Measurements from ENCODE around the gene MFAP2.
"Not testable (repeated sequence)": the region's sequence is repeated elsewhere in the genome, so short reads cannot be mapped to it uniquely, and the experiment has no call there.

The MFAP2 gene

DNA sequence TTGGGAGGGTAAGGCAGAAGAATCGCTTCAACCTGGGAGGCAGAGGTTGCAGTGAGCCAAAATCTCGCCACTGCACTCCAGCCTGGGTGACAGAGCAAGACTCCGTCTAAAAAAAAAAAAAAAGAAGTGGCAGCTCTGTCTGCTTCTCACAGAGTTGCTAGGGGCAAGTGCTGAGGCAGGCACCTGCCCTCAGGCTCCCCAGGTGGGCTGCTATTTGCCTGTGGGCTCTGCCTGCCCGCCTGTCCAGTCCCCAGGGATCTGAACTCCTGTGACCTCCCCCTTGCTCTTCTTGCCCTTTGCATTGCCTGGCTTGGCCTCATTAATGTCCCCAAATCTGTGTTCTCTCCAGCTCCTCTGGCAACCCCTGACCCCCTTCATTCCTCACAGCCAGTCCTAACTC, 28.0 kb downstream of the MFAP2 start:
- ATAC-seq (ENCODE audit: low read depth); DNase-seq (ENCODE audit: low spot score in 2 of 2); H3K4me1 Mint-ChIP-seq; H3K27me3 Mint-ChIP-seq; H3K36me3 Mint-ChIP-seq; H3K9me3 Mint-ChIP-seq; H3K27ac Mint-ChIP-seq: not testable (repeated sequence)
- peak overlapping the region; percentile 57 for H3K4me3 Mint-ChIP-seq

DNA sequence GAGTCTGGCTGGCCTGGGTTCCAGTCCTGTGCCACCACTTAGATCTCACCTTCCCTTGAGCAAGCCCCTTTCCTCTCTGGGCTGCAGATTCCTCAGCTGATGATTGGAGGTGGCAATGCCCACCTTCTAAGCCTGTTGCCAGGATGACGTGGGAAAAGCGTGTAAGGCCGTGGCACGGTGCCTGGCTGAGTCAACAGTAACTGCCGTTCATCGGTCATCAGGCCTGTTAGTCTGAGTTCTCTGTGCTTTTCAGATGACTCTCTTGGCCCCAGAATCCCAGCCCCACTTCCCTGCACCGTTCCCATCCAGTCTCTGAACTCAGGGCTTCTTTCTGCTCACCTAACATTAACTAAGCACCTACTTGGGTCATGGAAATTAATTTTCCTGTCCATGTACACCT, 31.4 kb downstream of the MFAP2 start:
- not testable (repeated sequence) for H3K36me3 Mint-ChIP-seq; H3K4me1 Mint-ChIP-seq; H3K27me3 Mint-ChIP-seq; ATAC-seq (ENCODE audit: low read depth); H3K4me3 Mint-ChIP-seq; DNase-seq (ENCODE audit: low spot score in 2 of 2); H3K9me3 Mint-ChIP-seq; H3K27ac Mint-ChIP-seq

DNA sequence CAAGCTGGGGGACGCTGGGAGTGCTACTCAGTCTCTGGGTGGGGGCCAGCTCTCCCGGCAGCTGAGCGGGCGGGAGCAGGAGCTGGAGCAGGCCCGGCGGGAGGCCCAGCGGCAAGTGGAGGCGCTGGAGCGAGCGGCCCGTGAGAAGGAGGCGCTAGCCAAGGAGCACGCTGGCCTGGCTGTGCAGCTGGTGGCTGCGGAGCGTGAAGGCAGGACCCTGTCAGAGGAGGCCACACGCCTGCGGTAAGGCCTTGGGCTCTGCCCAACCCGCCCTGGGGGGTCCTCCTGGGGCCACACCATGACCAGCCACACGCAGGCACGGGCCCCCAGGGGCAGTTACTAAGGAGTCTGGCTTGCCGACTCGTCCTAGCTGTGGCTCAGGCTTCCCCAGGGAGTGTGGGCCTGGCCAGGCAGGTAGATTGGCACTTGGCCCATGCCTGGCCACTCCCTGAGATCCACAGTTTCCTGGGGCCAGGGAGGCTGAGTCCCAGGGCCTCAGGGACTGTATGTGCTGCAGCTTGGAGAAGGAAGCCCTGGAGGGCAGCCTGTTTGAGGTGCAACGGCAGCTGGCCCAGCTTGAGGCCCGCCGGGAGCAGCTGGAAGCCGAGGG, 32.0 kb downstream of the MFAP2 start:
- not testable (repeated sequence) for H3K27ac Mint-ChIP-seq; DNase-seq (ENCODE audit: low spot score in 2 of 2)

DNA sequence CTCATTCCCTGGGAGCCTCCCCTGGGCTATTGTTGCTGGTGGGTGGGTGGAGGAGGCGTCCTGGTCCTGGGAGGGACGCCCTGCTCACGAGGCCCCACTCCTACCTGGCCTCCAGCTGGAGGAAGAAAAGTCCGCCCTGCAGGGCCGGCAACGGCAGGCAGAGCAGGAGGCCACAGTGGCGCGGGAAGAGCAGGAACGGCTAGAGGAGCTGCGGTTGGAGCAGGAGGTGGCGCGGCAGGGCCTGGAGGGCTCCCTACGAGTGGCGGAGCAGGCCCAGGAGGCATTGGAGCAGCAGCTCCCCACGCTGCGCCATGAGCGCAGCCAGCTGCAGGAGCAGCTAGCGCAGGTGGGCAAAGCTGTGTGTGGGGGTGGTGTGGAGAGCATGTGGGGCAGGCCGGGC, 33.8 kb downstream of the MFAP2 start:
- Mint-ChIP-seq H3K4me3 (no peak overlapping the region), H3K4me1 (no peaks in the 10 kb centered on the region), H3K27me3 (no peaks in the 10 kb centered on the region), H3K9me3 (no peaks in the 10 kb centered on the region), H3K36me3 (peaks cover 4% of the 10 kb centered on the region), H3K27ac (no peak overlapping the region)
- ATAC-seq (ENCODE audit: low read depth) (no peak), DNase-seq (ENCODE audit: low spot score in 2 of 2) (no peak)

More for the DNA sequence above, 32.0 kb downstream of the MFAP2 start:
- not testable (repeated sequence) for H3K9me3 Mint-ChIP-seq; H3K36me3 Mint-ChIP-seq; H3K4me3 Mint-ChIP-seq; H3K27me3 Mint-ChIP-seq; ATAC-seq (ENCODE audit: low read depth); H3K4me1 Mint-ChIP-seq

DNA sequence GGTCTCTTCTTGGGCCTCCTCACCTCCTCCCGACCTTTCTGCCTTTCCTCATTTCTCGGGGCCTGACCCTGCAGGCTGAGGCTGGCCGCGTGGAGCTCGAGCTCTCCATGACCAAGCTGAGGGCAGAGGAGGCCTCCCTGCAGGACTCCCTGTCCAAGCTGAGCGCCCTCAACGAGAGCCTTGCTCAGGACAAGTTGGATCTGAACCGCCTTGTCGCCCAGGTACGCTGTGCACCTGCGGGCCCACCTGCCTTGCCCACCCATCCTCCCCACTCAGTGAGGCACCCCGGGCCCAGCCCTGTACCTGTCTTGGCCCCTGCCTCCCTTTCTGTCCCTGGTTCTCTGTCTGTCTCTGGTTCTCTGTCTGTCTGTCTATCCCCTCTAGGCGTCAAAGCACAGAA, 34.2 kb downstream of the MFAP2 start:
- not testable (repeated sequence) for ATAC-seq (ENCODE audit: low read depth); DNase-seq (ENCODE audit: low spot score in 2 of 2); H3K4me3 Mint-ChIP-seq; H3K27ac Mint-ChIP-seq; H3K9me3 Mint-ChIP-seq; H3K27me3 Mint-ChIP-seq; H3K36me3 Mint-ChIP-seq; H3K4me1 Mint-ChIP-seq

DNA sequence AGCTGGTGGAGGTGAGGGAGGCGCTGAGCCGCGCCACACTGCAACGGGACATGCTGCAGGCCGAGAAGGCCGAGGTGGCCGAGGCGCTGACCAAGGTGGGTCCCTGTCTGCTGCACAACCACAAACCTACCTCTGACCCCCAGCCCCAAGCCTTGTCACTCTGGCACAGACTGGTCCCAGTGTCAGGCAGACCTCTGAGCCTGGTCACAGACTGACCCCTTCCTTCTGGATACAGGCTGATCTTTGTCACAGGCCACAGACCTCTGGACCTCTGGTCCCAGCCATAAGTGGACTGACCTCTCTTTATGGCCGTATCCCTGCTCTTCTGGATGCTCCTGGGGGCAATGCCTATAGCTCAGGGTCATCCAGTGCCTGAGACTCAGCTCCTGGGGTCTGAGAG, 34.9 kb downstream of the MFAP2 start:
- H3K4me1 Mint-ChIP-seq; DNase-seq (ENCODE audit: low spot score in 2 of 2); H3K27me3 Mint-ChIP-seq; H3K27ac Mint-ChIP-seq; ATAC-seq (ENCODE audit: low read depth); H3K9me3 Mint-ChIP-seq; H3K36me3 Mint-ChIP-seq; H3K4me3 Mint-ChIP-seq: not testable (repeated sequence)

DNA sequence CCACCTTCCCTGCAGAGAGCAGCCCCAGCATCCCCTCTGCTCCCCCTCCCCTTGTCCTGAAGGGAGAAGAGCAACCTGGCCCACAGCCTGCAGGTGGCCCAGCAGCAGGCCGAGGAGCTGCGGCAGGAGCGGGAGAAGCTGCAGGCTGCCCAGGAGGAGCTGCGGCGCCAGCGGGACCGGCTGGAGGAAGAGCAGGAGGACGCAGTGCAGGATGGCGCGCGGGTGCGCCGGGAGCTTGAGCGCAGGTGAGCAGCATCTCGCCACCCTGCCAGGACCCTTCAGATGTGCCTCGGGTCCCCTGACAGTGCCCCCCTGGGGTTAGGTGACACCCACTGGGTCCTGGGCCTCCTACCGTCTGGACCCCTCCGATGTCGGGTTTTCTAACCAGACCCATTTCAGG, 36.4 kb downstream of the MFAP2 start:
- peaks cover 6% of the 10 kb centered on the region for H3K36me3 Mint-ChIP-seq
- no peaks in the 10 kb centered on the region for H3K4me1 Mint-ChIP-seq
- no peaks in the 10 kb centered on the region for H3K27me3 Mint-ChIP-seq

DNA sequence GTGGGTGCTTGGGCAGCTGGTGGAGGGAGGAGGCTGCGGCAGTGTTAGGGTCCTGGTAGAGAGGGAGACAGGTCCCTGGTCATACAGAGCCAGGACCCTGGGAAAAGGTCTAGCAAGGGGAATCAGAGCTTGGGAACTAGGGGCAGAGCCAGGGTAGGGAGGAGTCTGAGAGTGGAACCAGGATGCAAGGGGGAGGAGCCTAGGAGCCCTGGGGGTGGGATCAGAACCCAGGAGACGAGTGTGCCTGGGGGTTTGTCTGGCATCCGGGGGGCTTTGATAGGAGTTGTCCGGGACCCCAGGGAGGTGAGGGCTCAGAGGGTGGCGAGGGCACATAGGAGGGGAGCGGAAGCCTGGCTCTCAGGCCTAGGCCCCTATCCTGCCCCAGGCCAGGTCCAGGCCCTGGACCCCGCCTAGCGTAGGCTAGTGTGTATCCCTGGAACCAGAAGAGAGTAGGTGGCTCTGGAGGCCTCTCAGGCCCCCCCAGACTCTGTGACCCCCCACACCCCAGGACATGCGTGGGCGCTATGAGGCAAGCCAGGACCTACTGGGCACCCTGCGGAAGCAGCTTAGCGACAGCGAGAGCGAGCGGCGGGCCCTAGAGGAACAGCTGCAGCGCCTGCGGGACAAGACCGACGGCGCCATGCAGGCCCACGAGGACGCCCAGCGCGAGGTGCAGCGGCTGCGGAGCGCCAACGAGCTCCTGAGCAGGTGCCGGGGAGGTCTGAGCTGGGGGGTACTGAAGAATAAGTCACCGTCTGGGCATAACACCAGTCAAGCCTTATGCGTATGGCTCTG, 40.8 kb downstream of the MFAP2 start:
- not testable (repeated sequence) for H3K4me1 Mint-ChIP-seq; ATAC-seq (ENCODE audit: low read depth); H3K9me3 Mint-ChIP-seq; H3K27me3 Mint-ChIP-seq; DNase-seq (ENCODE audit: low spot score in 2 of 2); H3K27ac Mint-ChIP-seq; H3K4me3 Mint-ChIP-seq
- peaks cover 12% of the 10 kb centered on the region for H3K36me3 Mint-ChIP-seq

More for the DNA sequence above, 36.4 kb downstream of the MFAP2 start:
- DNase-seq (ENCODE audit: low spot score in 2 of 2) (no peak), ATAC-seq (ENCODE audit: low read depth) (no peak)
- no peak overlapping the region for H3K27ac Mint-ChIP-seq
- no peaks in the 10 kb centered on the region for H3K9me3 Mint-ChIP-seq
- H3K4me3 Mint-ChIP-seq, result no peak overlapping the region

DNA sequence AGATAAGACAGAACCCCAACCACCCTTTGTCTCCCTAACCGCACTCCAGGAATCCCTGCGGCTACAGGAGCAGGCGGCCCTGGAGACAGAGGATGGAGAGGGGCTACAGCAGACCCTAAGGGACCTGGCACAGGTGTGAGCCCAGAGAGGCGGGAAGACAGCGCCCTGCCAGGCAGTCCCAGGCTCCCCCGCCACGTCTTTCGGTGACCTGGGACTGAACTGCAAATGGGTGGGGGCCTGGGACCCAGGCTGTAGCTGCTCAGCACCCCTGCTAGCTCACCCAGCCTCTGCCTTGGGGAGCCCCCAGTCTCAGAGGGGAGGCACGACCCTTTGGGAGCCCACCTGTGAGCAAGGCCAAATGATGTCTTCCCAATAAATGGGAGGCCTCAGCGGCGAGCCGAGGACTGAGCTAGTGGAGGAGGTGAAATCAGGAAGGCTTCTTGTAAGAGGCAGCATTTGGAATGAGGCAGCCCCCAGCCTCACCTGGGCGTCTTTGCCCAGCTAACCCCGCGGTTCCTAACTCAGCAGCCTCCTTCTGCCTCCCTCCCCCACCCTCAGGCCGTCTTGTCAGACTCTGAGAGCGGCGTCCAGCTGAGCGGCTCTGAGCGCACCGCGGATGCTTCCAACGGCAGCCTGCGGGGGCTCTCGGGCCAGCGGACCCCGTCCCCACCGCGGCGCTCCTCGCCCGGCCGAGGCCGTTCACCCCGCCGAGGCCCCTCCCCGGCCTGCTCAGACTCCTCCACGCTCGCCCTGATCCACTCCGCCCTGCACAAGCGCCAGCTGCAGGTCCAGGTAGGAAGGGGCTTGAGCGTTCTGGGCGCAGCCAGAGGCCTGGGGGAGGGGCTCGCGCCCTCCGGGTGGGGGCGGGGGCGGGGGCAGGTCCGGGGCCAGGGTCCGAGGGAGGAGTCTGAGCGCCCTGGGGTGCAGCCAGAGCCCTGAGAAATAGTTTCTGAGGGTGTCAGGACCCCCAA, 41.8 kb downstream of the MFAP2 start:
- Mint-ChIP-seq H3K9me3 (no peaks in the 10 kb centered on the region), H3K4me1 (no peaks in the 10 kb centered on the region), H3K27ac (no peak overlapping the region), H3K36me3 (peaks cover 9% of the 10 kb centered on the region), H3K4me3 (no peak overlapping the region), H3K27me3 (no peaks in the 10 kb centered on the region)
- DNase-seq (ENCODE audit: low spot score in 2 of 2) (no peak), ATAC-seq (ENCODE audit: low read depth) (no peak)

DNA sequence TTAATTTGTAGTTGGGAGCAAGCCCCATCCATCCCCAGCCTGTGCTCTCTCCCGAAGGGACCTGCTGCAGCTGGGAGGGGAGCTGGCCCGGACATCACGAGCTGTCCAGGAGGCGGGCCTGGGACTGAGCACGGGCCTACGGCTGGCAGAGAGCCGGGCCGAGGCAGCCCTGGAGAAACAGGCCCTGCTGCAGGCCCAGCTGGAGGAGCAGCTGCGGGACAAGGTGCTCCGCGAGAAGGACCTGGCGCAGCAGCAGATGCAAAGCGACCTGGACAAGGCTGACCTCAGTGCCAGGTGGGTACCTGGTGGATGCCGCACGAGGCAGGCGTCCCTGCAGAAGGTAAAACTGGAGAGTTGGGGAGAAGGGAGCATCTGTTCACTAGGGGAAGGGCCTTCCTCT, 43.8 kb downstream of the MFAP2 start:
- H3K4me3 Mint-ChIP-seq; H3K4me1 Mint-ChIP-seq; H3K27ac Mint-ChIP-seq; H3K27me3 Mint-ChIP-seq; H3K9me3 Mint-ChIP-seq; DNase-seq (ENCODE audit: low spot score in 2 of 2); ATAC-seq (ENCODE audit: low read depth): not testable (repeated sequence)
- H3K36me3 Mint-ChIP-seq, result peaks cover 12% of the 10 kb centered on the region

DNA sequence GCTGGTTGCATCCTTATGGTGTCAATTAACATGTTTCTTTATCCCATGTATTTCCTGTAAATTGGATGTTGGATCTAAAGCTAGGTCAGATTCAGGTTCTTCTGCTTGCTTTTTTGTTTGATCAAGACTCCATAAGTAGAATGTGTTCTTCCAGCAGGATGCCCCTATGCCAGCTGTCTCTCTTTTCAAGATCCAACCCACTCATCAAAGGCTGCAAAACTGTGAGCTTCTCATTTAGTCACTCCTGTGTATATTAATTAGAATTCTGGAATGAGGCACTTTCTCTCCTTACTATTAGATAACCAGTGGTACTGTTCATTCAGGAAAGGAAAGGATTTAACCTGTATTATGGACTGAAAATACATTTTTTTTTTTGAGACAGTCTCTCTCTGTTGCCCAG, 46.5 kb downstream of the MFAP2 start:
- Mint-ChIP-seq H3K27ac (peak overlapping the region; percentile 28), H3K36me3 (peaks cover 14% of the 10 kb centered on the region)
- ATAC-seq (ENCODE audit: low read depth); DNase-seq (ENCODE audit: low spot score in 2 of 2); H3K4me1 Mint-ChIP-seq; H3K9me3 Mint-ChIP-seq; H3K27me3 Mint-ChIP-seq; H3K4me3 Mint-ChIP-seq: not testable (repeated sequence)

DNA sequence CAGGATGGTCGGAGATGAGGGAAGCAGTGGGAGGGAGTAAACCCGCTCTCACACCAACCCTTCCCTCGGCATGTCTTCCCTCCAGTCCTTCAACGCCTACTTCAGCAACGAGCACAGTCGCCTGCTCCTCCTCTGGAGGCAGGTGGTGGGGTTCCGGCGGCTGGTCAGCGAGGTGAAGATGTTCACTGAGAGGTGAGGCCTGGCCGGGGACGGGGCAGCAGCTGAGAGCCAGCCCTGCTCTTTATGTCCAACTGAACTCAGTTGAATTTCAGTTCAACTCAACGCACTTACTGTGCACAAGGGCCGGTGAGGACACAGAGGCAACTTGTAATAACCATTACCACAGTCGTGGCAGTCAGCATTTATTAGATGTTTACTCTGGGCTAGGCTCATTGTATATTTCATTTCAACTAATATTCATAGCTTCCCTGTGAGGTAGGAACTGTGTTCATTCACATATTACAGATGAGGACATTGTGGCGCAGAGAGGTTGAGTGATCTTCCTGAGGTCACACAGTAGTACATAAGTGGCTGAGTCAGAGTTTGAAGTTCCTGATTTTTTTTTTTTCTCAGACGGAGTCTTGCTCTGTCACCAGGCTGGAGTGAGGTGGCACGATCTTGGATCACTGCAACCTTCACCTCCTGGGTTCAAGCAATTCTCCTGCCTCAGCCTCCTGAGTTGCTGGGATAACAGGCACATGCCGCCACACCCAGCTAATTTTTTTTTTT, 49.0 kb downstream of the MFAP2 start:
- H3K4me3 Mint-ChIP-seq; H3K9me3 Mint-ChIP-seq; H3K27ac Mint-ChIP-seq; DNase-seq (ENCODE audit: low spot score in 2 of 2); H3K4me1 Mint-ChIP-seq; H3K27me3 Mint-ChIP-seq; ATAC-seq (ENCODE audit: low read depth): not testable (repeated sequence)
- peaks cover 12% of the 10 kb centered on the region for H3K36me3 Mint-ChIP-seq

DNA sequence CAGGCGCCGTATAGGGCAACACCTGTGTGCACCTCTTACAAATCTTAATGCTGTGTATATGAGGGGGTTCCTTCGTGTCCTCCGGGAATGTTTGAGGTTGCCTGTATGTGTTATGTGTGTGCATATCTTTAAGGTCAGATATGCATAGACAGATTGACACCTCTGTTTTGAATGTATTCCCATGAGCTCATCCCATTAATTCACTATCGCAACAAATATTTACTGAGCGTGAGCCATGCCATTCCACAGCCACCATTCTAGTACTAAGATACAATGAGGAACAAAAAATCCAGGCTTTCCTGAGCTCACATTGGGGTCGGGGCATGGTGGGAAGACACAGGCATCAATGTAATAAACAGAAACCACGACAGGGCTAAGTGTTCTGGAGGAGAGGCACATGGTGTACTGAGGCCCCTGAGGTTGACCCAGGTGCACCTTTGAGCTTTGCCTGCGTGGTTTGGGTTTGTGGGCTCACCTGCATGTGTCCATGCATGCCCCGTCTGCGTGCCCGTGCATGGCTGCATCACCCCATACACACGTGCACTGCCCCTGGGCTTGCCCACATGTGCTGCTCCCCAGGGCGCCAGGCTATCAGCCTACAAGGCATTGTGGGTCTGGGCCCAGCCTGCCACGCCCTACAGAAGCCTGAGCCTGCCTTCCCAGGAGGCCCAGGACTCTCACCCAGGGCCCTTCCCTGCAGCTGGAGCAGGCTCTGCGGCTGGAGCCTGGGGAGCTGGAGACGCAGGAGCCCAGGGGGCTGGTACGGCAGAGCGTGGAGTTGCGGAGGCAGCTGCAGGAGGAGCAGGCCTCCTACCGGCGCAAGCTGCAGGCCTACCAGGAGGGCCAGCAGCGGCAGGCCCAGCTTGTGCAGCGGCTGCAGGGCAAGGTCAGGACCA, 51.0 kb downstream of the MFAP2 start:
- H3K27me3 Mint-ChIP-seq; H3K36me3 Mint-ChIP-seq; H3K4me3 Mint-ChIP-seq; H3K9me3 Mint-ChIP-seq; DNase-seq (ENCODE audit: low spot score in 2 of 2); H3K27ac Mint-ChIP-seq; ATAC-seq (ENCODE audit: low read depth): not testable (repeated sequence)
- H3K4me1 Mint-ChIP-seq, result peaks cover 14% of the 10 kb centered on the region

Measured in memory B cell (primary cell).